ENCODE measurements around the gene PDGFRA.

The PDGFRA gene

DNA sequence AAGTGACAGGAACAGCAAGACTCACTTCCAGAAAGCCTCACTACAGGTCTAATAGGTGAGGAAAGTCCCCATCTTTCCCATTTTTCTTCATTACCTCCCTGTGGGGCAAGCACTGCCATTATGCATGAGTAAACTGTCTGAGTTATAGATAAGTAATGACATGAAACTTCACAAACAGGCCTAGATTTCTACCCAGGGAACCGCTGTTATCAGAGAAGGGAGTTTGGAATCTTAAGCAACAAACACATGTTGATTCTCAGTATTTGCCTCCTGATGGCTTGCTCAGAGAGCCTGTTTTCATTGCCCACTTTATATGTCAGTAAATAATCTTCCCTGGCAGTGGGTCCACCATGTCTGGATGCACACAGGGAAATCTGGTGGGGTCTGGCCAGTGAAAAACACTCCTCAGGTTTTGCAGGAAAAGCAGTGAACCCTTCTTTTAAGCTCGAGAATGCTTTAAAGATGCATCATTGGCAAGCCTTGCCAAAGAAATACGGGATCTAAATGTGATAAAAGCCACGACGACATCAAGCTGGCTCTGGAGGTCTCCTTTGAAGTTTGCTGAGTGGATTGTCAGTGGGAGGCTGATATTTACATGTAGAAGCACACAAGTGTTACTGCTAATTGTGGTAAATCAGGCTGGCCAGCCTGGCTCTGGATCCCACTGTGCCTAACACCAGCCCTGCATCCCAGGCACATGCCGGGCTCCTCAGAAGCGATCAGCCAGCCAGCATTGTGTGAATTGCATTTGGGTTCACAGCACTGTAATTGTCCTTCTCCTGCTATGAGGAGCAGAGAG is 25.2 kb downstream of the PDGFRA start:
- ChIA-PET CTCF (interaction anchor here (0.7 kb wide), 1 partner anchor 548 kb away, joined by 3 read pairs; no protein-coding TSS in a partner anchor), POLR2A (no interaction called here)
- DNase-seq (ENCODE audit: low read depth, low spot score) = no peak
- H3K4me3 ChIP-seq (ENCODE audit: low read depth, low read length) = no peak overlapping the region
- TF ChIP-seq, protein P1, sequence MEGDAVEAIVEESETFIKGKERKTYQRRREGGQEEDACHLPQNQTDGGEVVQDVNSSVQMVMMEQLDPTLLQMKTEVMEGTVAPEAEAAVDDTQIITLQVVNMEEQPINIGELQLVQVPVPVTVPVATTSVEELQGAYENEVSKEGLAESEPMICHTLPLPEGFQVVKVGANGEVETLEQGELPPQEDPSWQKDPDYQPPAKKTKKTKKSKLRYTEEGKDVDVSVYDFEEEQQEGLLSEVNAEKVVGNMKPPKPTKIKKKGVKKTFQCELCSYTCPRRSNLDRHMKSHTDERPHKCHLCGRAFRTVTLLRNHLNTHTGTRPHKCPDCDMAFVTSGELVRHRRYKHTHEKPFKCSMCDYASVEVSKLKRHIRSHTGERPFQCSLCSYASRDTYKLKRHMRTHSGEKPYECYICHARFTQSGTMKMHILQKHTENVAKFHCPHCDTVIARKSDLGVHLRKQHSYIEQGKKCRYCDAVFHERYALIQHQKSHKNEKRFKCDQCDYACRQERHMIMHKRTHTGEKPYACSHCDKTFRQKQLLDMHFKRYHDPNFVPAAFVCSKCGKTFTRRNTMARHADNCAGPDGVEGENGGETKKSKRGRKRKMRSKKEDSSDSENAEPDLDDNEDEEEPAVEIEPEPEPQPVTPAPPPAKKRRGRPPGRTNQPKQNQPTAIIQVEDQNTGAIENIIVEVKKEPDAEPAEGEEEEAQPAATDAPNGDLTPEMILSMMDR (IDR thresholded peaks at IDR 0.05; ENCODE audit: insufficient read depth, low read length, missing control alignments) = no peak

DNA sequence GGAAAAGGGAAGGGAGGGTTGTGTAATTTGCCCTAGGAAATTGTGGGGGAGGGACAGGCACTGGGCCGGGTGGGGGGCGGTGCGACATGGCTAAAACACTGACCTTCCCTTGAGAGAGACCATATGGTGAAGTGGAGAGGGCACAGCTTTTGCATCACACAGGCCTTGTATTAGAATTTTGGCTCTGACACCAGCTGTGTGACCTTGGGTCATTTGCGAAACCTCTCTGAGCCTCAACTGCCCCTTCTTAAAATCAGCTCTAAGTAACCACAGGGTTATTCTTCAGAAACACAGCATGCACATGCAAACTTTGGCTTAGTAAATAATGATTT is 25.8 kb downstream of the PDGFRA start:
- POLR2A ChIA-PET = no interaction called here
- H3K4me3 ChIP-seq (ENCODE audit: low read depth, low read length) = no peak overlapping the region
- TF ChIP-seq, protein P1 (IDR thresholded peaks at IDR 0.05; ENCODE audit: insufficient read depth, low read length, missing control alignments) = no peak
- CTCF ChIA-PET = interaction anchor here (0.7 kb wide), 1 partner anchor 549 kb away, joined by 3 read pairs; no protein-coding TSS in a partner anchor
- DNase-seq (ENCODE audit: low read depth, low spot score) = no peak

DNA sequence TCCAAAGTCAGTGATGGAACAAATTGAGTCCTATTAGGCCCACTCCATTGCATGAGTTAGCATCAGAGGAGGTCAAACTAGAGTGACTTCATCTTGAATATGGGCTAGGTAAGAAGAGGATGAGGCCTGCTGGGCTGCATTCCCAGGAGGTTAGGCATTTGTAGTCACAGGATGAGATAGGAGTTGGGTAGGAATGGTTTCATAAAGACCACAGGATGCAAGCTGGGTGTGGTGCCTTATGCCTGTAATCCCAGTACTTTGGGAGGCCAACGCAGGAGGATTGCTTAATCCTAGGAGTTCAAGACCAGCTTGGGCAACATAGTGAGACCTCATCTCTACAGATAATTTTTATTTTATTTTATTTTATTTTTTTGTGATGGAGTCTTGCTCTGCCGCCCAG is 26.8 kb downstream of the PDGFRA start:
- H3K4me3 ChIP-seq (ENCODE audit: low read depth, low read length) = no peak overlapping the region
- ChIA-PET POLR2A (no interaction called here), CTCF (no interaction called here)
- TF ChIP-seq, protein P1 (IDR thresholded peaks at IDR 0.05; ENCODE audit: insufficient read depth, low read length, missing control alignments) = no peak
- no peak for DNase-seq (ENCODE audit: low read depth, low spot score)

DNA sequence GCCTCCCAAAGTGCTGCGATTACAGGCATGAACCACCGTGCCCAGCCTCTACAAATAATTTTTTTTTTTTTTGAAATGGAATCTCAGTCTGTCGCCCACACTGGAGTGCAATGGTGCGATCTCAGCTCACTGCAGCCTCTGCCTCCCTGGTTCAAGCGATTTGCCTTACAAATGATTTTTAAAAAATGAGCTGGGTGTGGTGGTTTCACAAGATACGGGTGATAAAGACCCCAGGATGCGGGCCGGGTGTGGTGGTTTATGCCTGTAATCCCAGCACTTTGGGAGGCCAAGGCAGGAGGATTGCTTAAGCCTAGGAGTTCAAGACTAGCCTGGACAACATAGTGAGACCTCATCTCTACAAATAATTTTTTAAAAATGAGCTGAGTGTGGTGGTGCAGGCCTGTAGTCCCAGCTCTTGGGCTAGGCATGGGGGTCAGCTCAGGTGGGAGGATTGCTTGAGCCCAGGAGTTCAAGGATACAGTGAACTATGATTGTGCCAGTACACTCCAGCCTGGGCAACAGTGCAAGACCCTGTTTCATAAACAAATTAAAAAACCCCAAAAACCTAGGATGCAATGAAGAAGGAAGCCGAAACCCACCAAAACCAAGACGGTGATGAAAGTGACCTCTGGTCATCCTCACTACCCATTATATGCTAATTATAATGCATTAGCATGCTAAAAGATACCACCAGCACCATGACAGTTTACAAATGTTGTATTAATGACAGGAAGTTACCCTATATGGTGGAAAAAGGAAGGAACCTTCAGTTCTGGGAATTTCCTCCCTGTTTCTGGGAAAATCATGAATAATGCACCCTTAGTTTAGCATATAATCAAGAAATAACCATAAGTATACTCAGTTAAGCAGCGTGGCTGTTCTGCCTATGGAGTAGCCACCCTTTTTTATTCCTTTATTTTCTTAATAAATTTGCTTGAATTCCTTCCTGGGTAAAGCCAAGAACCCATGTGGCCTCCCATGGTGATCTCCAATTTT is 27.7 kb downstream of the PDGFRA start:
- TF ChIP-seq, protein P1 (IDR thresholded peaks at IDR 0.05; ENCODE audit: insufficient read depth, low read length, missing control alignments) = no peak
- no peak overlapping the region for H3K4me3 ChIP-seq (ENCODE audit: low read depth, low read length)
- POLR2A ChIA-PET = no interaction called here
- CTCF ChIA-PET = no interaction called here
- DNase-seq (ENCODE audit: low read depth, low spot score) = no peak

DNA sequence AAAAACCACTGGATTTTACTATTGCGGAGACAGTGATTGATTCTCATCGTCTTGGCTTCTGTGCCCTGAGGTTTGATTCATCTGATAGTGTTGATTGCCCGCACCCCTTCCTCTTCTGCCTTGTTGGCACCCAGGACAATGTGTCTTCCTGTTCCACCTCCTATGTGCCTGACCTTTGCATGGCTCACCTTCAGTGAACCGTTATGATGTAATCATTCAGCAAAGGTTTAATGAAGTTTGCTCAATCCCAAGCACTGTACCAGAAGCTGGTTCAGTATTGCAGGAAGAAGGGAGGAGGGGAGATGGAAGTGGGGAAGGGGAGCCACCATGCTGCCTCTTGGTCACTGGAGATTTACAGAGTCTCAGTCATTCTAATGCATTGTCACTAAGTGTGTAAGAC is 36.3 kb downstream of the PDGFRA start:
- ChIA-PET POLR2A (interaction anchor here (0.7 kb wide), 1 partner anchor 357 kb away, joined by 3 read pairs; no protein-coding TSS in a partner anchor), CTCF (interaction anchor here (1.4 kb wide), 1 partner anchor 356 kb away, joined by 3 read pairs; no protein-coding TSS in a partner anchor)
- no peak overlapping the region for H3K4me3 ChIP-seq (ENCODE audit: low read depth, low read length)
- TF ChIP-seq, protein P1 (IDR thresholded peaks at IDR 0.05; ENCODE audit: insufficient read depth, low read length, missing control alignments) = no peak
- no peak for DNase-seq (ENCODE audit: low read depth, low spot score)

DNA sequence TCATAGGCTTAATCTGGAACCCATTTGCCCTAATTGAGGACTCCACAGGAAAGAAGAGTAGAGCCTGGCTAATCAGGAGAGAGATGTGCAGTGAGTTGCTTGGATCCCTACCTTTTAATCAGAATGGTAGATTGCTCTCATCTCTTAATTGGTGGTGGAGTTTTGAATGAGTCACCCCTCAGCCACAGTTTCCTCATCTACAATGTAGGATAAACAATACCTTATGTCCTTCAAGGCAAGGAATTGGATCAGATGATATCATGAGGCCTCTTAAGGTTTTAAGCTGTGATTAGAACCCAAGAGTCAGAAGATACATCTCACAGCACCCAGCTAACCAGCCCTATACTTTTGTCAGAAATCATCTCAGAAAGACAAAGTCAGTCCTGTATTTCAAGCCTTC is 39.1 kb downstream of the PDGFRA start:
- ChIA-PET CTCF (no interaction called here), POLR2A (no interaction called here)
- TF ChIP-seq, protein P1 (IDR thresholded peaks at IDR 0.05; ENCODE audit: insufficient read depth, low read length, missing control alignments) = no peak
- DNase-seq (ENCODE audit: low read depth, low spot score) = no peak
- no peak overlapping the region for H3K4me3 ChIP-seq (ENCODE audit: low read depth, low read length)

All from AG04449 (cell line).